NCI-H69 (cell line): ENCODE data around the gene RILPL1.

Experiments used
- DNase-seq: peaks from one replicate; lab custom pipeline; 2025; lab: John Stamatoyannopoulos, UW

RILPL1 gene

GRCh38 chr12:123427036-123427769, 106.3 kb downstream of the RILPL1 start:
- DNase-seq: no peak

GRCh38 chr12:123421314-123421713, 112.2 kb downstream of the RILPL1 start:
- DNase-seq: no peak
